Measurements from ENCODE around the gene CCNF. TPM values are rescaled to one million over a fixed set of nuclear protein-coding genes. Genes with fewer than 3 reads are reported as not detected.

Gene CCNF
- total RNA-seq, 8 experiments from 2014 or later, result 1.7 to 32.2 (median 6.8) TPM

DNA sequence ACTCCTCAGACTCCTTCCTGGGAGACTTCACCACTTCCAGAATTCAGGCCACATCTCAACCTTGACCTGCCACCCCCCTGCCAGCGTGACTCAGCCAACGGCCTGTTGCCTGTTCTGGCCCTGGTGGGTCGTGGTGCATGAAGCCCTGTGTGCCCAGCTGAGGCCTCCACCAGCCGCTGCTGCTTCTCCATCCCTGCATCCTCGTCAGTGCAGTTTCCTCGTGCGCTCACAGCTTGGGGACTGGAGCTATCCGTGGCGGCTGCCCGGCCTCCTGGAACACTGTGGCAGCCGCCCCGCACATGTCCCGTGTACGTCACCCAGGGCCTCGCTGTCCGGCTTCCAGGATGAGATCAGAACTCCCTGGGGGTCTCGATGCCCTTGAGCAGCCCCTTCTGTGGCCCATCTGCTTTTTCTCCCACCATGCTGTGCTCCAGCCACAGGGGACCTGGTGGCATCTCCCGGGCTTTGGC is 22.6 kb downstream of the CCNF start:
- Histone ChIP-seq H3K27ac (no peak overlapping the region), H3K4me3 (no peak overlapping the region), H3K4me1 (replicated peaks in 1 of 2) (no peaks in the 10 kb centered on the region)
- ATAC-seq (replicated peaks in 6 of 8), result no peak
- WGBS, 10 experiments, result 100% methylated on average over 1 of the region's 18 CpGs; no CpG with 5 or more reads in 9 of the 10 experiments
- in situ Hi-C loops (cut with MboI; ENCODE audit: low pct_unique_long_range_greater_than_20kb in 2 of 9, low sequenced_read_pairs in 9 of 9, unreplicated experiment in 9 of 9), result no loop called here

DNA sequence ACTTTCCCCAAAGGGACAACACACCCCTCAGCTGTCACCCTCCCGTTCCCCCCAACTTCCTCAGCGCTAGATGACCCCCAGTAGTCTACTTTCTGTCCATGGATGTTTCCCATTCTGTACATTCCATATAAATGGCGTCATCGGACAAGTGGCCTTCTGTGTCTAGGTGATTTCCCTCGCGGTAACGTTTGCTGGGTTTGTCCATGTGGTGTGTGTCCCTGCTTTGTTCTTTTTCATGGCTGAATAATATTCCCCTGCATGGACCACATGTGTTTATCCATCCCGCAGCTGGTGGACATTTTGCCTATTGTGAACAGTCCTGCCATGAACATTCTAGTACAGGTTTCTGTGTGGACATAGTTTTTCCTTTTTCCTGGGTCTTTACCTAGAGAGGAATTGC is 23.4 kb downstream of the CCNF start:
- no peak for ATAC-seq (replicated peaks in 6 of 8)
- WGBS, 10 experiments, result 90 to 100% (median 96%) methylated on average over 1 to 8 of the region's 8 CpGs; no CpG with 5 or more reads in 1 of the 10 experiments
- Histone ChIP-seq H3K27ac (no peak overlapping the region), H3K4me3 (no peak overlapping the region), H3K4me1 (replicated peaks in 1 of 2) (no peaks in the 10 kb centered on the region)
- in situ Hi-C loops (cut with MboI; ENCODE audit: low pct_unique_long_range_greater_than_20kb in 2 of 9, low sequenced_read_pairs in 9 of 9, unreplicated experiment in 9 of 9), result no loop called here

DNA sequence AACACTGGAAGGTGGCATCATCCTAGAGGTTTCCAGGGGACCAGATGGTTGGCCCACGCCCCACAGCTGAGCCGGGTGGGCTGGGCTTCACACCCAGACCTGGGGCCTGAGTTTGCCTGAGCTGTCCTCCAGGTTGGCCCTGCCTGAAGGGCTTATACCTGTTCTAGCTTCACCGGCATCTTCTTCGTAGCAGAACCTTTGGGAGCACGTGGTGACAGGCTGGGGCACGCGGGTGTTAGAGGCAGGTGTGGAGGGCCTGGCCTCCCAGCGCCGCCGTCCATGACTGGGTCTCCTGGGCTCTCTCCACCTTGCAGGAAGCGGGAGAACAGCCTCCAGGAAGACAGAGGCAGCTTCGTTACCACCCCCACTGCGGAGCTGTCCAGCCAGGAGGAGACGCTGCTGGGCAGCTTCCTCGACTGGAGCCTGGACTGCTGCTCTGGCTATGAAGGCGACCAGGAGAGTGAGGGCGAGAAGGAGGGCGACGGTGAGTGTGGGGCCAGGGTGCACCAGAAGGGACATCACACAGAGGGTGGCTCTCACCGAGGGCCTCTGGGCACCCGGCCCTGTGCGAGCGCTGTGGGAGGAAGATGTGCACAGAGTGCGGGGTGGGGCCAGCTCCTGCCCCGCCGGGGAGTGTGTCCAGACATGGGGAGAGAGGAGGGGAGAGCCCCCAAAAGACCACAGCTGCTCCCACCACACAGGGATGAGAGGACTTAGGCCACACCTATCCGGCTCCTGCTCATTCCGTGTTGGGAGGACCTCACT is 26.0 kb downstream of the CCNF start:
- ATAC-seq (replicated peaks in 6 of 8), result no peak
- no peak overlapping the region for H3K27ac ChIP-seq
- no peak overlapping the region for H3K4me3 ChIP-seq
- in situ Hi-C loops (cut with MboI; ENCODE audit: low pct_unique_long_range_greater_than_20kb in 2 of 9, low sequenced_read_pairs in 9 of 9, unreplicated experiment in 9 of 9), result no loop called here
- WGBS, 10 experiments, result 62 to 94% (median 88%) methylated on average over 2 to 7 of the region's 28 CpGs; no CpG with 5 or more reads in 7 of the 10 experiments
- H3K4me1 ChIP-seq (replicated peaks in 1 of 2), result peaks cover 0 to 10% of the 10 kb centered on the region in 2 donors

DNA sequence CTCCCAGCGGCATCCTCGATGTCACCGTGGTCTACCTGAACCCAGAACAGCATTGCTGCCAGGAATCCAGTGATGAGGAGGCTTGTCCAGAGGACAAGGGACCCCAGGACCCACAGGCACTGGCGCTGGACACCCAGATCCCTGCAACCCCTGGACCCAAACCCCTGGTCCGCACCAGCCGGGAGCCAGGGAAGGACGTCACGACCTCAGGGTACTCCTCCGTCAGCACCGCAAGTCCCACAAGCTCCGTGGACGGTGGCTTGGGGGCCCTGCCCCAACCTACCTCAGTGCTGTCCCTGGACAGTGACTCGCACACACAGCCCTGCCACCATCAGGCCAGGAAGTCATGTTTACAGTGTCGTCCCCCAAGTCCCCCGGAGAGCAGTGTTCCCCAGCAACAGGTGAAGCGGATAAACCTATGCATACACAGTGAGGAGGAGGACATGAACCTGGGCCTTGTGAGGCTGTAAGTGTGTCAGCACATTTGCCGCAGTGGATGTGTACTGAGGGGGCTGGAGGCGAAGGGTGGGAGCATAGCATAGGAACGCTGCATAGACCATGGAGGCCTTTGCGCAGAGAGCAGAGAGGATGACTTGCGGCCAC is 27.4 kb downstream of the CCNF start:
- in situ Hi-C loops (cut with MboI; ENCODE audit: low pct_unique_long_range_greater_than_20kb in 2 of 9, low sequenced_read_pairs in 9 of 9, unreplicated experiment in 9 of 9), result no loop called here
- WGBS, 10 experiments, result 92 to 100% (median 98%) methylated on average over 2 to 9 of the region's 21 CpGs; no CpG with 5 or more reads in 6 of the 10 experiments
- ATAC-seq (replicated peaks in 6 of 8), result no peak
- H3K27ac ChIP-seq, result no peak overlapping the region
- no peak overlapping the region for H3K4me3 ChIP-seq
- peaks cover 3 to 16% of the 10 kb centered on the region in 2 donors for H3K4me1 ChIP-seq (replicated peaks in 1 of 2)

DNA sequence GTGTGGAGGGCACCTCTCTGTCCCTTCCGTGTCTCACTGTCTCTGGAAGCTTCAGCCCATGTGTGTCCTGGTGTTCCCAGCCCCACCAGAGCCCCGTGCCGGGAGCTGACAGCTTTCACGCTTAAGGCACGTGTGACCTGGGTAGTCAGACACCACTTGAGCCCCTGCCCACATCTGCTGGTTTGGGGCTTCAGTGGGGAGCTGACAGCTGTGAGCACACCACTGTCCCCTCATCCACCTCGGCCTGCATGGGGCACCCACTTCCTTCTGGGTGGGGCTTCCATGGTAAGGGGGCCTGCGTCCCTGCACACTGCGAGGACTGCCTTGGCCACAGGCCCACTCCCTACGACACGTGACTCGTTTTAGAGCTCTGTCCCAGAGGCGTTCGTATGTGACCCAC is 28.0 kb downstream of the CCNF start:
- 68 to 100% (median 87%) methylated on average over 1 to 5 of the region's 13 CpGs; no CpG with 5 or more reads in 5 of the 10 experiments for WGBS, 10 experiments
- Histone ChIP-seq H3K27ac (no peak overlapping the region), H3K4me1 (replicated peaks in 1 of 2) (peaks cover 3 to 16% of the 10 kb centered on the region in 2 donors), H3K4me3 (no peak overlapping the region)
- in situ Hi-C loops (cut with MboI; ENCODE audit: low pct_unique_long_range_greater_than_20kb in 2 of 9, low sequenced_read_pairs in 9 of 9, unreplicated experiment in 9 of 9), result no loop called here
- ATAC-seq (replicated peaks in 6 of 8), result no peak

DNA sequence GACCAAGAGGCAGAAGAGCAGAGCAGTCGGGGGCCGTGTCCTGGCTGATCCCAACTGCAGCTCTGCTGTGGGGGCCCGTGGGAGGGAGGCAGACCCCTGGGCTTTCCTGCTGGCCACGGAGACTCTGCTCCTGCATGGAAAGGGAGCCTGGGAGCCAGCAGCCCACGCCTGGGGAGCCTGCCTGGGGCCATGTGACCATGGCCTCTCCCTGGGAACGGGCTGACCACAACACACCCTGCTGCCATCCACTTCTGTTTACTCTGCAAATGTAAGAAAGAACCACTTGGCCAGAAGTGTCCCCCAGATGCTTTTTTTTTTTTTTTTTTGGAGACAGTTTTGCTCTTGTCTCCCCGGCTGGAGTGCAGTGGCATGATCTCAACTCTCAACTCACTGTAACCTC is 28.7 kb downstream of the CCNF start:
- in situ Hi-C loops (cut with MboI; ENCODE audit: low pct_unique_long_range_greater_than_20kb in 2 of 9, low sequenced_read_pairs in 9 of 9, unreplicated experiment in 9 of 9), result no loop called here
- Histone ChIP-seq H3K4me3 (no peak overlapping the region), H3K4me1 (replicated peaks in 1 of 2) (peaks cover 3 to 16% of the 10 kb centered on the region in 2 donors), H3K27ac (no peak overlapping the region)
- peak in 1 of 8 experiments; percentile 5 for ATAC-seq (replicated peaks in 6 of 8)
- WGBS, 10 experiments, result 20 to 100% (median 60%) methylated on average over 1 to 4 of the region's 7 CpGs; no CpG with 5 or more reads in 3 of the 10 experiments

DNA sequence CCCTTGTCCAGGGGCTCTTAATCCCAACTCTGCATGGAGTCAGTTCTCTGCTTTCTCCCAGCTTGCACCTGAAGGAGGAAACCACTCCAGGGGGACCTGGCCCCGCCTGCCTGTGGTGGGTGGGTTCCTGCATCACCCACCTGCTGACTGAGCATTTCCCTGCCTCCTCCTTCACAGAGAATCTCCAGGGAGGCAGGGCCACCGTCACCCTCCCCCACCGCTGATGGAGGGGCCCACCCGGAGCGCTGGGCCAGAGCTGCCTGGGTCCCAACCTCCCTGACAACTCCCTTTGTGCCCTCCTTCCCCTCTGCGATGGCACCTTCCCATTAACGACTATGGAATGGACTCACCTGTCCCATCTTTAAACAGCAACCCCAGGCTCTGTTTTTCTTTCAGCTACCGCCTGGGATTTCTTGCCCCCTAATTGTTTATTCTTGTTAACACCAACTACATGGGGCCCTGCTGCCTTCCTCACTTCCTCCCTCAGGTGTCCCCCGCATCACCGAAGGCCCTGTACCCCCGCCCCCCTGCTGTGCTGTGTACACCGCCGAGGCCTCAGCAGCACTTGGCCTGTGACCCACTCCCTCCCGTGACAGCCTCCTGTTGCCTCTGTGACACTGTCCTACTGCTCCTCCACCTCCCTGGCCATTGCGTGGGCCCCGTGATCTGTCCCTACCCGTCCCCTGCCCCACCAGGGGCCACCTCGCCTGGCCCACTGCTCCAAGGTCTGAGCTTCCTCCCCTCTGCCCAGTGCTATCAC is 29.8 kb downstream of the CCNF start:
- in situ Hi-C loops (cut with MboI; ENCODE audit: low pct_unique_long_range_greater_than_20kb in 2 of 9, low sequenced_read_pairs in 9 of 9, unreplicated experiment in 9 of 9), result no loop called here
- H3K4me3 ChIP-seq, result peak overlapping the region; percentile 65 to 89 (median 70)
- peaks cover 3 to 16% of the 10 kb centered on the region in 2 donors for H3K4me1 ChIP-seq (replicated peaks in 1 of 2)
- WGBS, 10 experiments, result 29% methylated on average over 4 of the region's 18 CpGs; no CpG with 5 or more reads in 9 of the 10 experiments
- peak overlapping the region in 1 of 2 donors; percentile 58 for H3K27ac ChIP-seq
- ATAC-seq (replicated peaks in 6 of 8), result no peak

DNA sequence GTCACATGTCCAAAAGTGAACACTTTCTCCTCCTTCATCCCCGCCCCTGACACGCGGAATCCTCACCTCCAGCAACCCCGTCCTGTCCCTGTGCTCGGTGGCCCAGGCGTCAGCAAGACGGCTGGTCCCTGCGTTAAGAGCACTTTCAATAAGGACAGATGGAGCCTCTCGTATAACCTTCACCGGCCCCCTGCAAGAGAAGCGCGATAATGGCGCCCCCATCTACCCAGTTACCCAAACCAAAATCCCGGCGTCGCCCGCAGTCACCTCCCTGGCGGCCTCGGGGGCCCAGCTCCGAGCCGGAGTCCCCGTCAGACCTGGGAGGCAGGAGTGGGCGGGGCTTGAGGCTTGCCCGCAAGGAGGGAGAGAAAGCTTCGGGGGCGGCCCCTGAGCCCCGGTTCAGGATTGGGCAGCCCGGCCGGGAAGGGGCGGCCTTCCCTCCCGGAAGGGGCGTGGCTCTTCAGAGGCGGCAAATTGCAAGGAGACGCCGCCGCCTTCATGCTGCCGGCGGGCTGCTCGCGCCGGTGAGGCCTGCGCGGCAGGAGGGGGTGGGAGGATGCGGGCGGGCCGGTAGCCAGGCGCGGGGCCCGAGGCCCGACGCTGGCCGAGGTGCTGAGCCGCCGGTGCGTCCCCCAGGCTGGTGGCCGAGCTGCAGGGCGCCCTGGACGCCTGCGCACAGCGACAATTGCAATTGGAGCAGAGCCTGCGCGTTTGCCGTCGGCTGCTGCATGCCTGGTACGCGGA is 30.6 kb downstream of the CCNF start, which contains the start of gene TEDC2:
Gene TEDC2, plus strand, starts transcription at position 463 of the 744 bp plus-strand sequence. Its CDS starts 36 bp downstream, at position 499.
- in situ Hi-C loops (cut with MboI; ENCODE audit: low pct_unique_long_range_greater_than_20kb in 2 of 9, low sequenced_read_pairs in 9 of 9, unreplicated experiment in 9 of 9), result no loop called here

DNA sequence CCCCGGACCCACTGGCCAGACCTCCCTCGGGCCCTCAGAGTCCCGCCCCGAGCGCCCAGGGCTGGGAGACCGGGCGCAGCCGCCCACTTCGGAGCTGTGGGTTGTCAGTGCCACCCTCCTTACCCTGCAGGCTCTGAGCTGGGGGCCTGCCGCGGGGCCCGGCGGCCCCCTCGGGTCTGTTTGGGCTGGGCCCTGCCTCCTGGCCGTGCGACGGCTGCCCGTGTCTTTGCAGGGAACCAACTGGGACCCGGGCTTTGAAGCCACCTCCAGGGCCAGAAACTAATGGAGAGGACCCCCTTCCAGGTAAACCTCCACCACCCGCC is 31.1 kb downstream of the CCNF start:
- ATAC-seq (replicated peaks in 6 of 8), result no peak
- H3K27ac ChIP-seq, result peak overlapping the region; percentile 23 to 57
- peak overlapping the region; percentile 65 to 89 (median 70) for H3K4me3 ChIP-seq
- in situ Hi-C loops (cut with MboI; ENCODE audit: low pct_unique_long_range_greater_than_20kb in 2 of 9, low sequenced_read_pairs in 9 of 9, unreplicated experiment in 9 of 9), result no loop called here
- WGBS, 10 experiments, result 0 to 11% (median 2%) methylated on average over 1 to 10 of the region's 20 CpGs; no CpG with 5 or more reads in 7 of the 10 experiments
- H3K4me1 ChIP-seq (replicated peaks in 1 of 2), result peaks cover 3 to 16% of the 10 kb centered on the region in 2 donors

More for the DNA sequence above, 30.6 kb downstream of the CCNF start, which contains the start of gene TEDC2:
- WGBS, 10 experiments, result 0 to 20% (median 0%) methylated on average over 1 to 16 of the region's 66 CpGs; no CpG with 5 or more reads in 3 of the 10 experiments
- Histone ChIP-seq H3K4me3 (peak within 1 kb of the TSS; percentile 65 to 89 (median 70)), H3K27ac (peak within 1 kb of the TSS; percentile 57 to 58), H3K4me1 (replicated peaks in 1 of 2) (peaks cover 3 to 16% of the 10 kb centered on the region in 2 donors)
- ATAC-seq (replicated peaks in 6 of 8), result peak; percentile 93 to 96 (median 94)

DNA sequence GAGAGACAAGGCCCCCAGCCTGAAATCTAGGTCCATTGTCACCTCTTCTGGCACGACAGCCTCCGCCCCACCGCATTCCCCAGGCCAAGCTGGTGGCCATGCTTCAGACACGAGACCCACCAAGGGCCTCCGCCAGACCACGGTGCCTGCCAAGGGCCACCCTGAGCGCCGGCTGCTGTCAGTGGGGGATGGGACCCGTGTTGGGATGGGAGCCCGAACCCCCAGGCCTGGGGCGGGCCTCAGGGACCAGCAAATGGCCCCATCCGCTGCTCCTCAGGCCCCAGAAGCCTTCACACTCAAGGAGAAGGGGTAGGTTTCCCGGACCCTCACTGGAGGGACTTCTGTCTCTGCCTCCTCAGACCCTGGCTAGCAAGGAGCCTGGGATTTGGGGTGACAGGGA is 31.7 kb downstream of the CCNF start:
- in situ Hi-C loops (cut with MboI; ENCODE audit: low pct_unique_long_range_greater_than_20kb in 2 of 9, low sequenced_read_pairs in 9 of 9, unreplicated experiment in 9 of 9), result no loop called here
- Histone ChIP-seq H3K4me3 (peak overlapping the region in 4 of 5 donors; percentile 65 to 89 (median 71)), H3K27ac (no peak overlapping the region), H3K4me1 (replicated peaks in 1 of 2) (peaks cover 3 to 16% of the 10 kb centered on the region in 2 donors)
- ATAC-seq (replicated peaks in 6 of 8), result no peak
- 82 to 100% (median 84%) methylated on average over 1 to 8 of the region's 13 CpGs; no CpG with 5 or more reads in 7 of the 10 experiments for WGBS, 10 experiments

DNA sequence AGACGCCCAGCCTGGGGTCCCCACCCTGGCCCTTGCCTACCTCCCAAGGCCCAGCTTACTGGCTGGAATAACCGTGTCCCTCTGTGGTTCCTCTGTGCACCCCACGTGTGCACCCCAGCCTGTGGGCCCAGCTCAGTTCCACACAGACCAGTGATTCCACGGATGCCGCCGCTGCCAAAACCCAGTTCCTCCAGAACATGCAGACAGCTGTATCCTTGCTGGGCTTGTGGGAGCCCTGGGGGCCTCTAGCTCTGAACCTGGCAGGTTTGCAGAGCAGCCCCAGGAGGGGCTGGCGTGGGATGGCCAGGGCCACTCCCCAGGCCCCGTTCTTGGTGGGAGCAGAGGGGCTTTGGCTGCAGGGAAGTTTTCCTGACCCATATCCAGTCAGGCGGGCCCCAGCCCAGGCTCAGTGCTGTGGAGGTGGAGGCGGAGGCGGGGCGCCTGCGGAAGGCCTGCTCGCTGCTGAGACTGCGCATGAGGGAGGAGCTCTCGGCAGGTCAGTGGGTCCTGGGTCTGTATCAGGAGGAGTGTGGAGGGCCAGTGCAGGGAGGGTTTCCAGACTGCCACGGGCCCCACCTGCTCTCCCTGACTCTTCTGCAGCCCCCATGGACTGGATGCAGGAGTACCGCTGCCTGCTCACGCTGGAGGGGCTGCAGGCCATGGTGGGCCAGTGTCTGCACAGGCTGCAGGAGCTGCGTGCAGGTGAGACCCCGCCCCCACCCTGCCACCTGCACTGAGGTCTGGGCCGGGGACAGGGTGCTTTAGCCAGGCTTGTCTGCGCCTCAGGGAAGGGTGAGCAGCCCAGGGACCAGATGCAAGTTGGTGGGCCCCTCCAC is 33.0 kb downstream of the CCNF start:
- ATAC-seq (replicated peaks in 6 of 8), result no peak
- in situ Hi-C loops (cut with MboI; ENCODE audit: low pct_unique_long_range_greater_than_20kb in 2 of 9, low sequenced_read_pairs in 9 of 9, unreplicated experiment in 9 of 9), result no loop called here
- H3K4me1 ChIP-seq (replicated peaks in 1 of 2), result peaks cover 3 to 17% of the 10 kb centered on the region in 2 donors
- 87 to 100% (median 89%) methylated on average over 3 to 4 of the region's 23 CpGs; no CpG with 5 or more reads in 7 of the 10 experiments for WGBS, 10 experiments
- no peak overlapping the region for H3K27ac ChIP-seq
- H3K4me3 ChIP-seq, result no peak overlapping the region

Measured in motor neuron (in vitro differentiated cells).